SK-N-SH treated with all-trans-retinoic acid at 6 μM for 48 hours (cell line): Measurements from ENCODE around the gene CTBS.
A peak's percentile ranks its signal among the peaks of the same experiment; 100 is the strongest.
"Not testable (repeated sequence)": the region's sequence is repeated elsewhere in the genome, so short reads cannot be mapped to it uniquely, and the experiment has no call there.

Experiments used
- ATAC-seq: fragments of 200-7000 bp; cut with Tn5 transposase; 3 replicates; pipeline ENCODE4 v1.9.1; 2020; ENCODE audit warnings: mild to moderate bottlenecking, moderate library complexity
- ARNTL ChIP-seq: fragments of 450-650 bp; formaldehyde crosslinking; IDR thresholded peaks from 2 replicates; pipeline ENCODE4 v1.5.0; 2020; ENCODE audit warnings: low read depth, mild to moderate bottlenecking, moderate library complexity, borderline replicate concordance
- BACH2 ChIP-seq: fragments of 250-450 bp; sonication (Bioruptor Pico); IDR thresholded peaks from 2 replicates; pipeline ENCODE4 v1.9.0; 2021; ENCODE audit warnings: mild to moderate bottlenecking, borderline replicate concordance
- ISL1 ChIP-seq: fragments of 250-450 bp; sonication (Bioruptor Pico); IDR thresholded peaks from 2 replicates; pipeline ENCODE4 v2.1.2; 2022; ENCODE audit warnings: mild to moderate bottlenecking, moderate library complexity
- OSR1 ChIP-seq: fragments of 250-450 bp; sonication (Bioruptor Pico); IDR thresholded peaks from 2 replicates; pipeline ENCODE4 v1.8.0; 2022; ENCODE audit warnings: moderate library complexity, mild to moderate bottlenecking, inconsistent platforms
- PPARA ChIP-seq: fragments of 250-450 bp; sonication (Bioruptor Pico); IDR thresholded peaks from 2 replicates; pipeline ENCODE4 v1.5.0; 2020; ENCODE audit warnings: mild to moderate bottlenecking, borderline replicate concordance
- RARB ChIP-seq: fragments of 250-450 bp; sonication (Bioruptor Pico); IDR thresholded peaks from 2 replicates; pipeline ENCODE4 v1.8.0; 2021; ENCODE audit warnings: mild to moderate bottlenecking, moderate library complexity
- TCF4 ChIP-seq: fragments of 250-450 bp; sonication (Bioruptor Pico); IDR thresholded peaks from 2 replicates; pipeline ENCODE4 v1.8.0; 2021; ENCODE audit warnings: mild to moderate bottlenecking, moderate library complexity, borderline replicate concordance
- ZFP3 ChIP-seq: fragments of 250-450 bp; sonication (Bioruptor Pico); IDR thresholded peaks from 2 replicates; pipeline ENCODE4 v1.5.0; 2020; ENCODE audit warnings: mild to moderate bottlenecking, moderate library complexity
- ZFP30 ChIP-seq: fragments of 450-650 bp; formaldehyde crosslinking; IDR thresholded peaks from 2 replicates; pipeline ENCODE4 v1.5.0; 2022; ENCODE audit warnings: mild to moderate bottlenecking, moderate library complexity
- ZNF565 ChIP-seq: fragments of 450-650 bp; formaldehyde crosslinking; conservative IDR thresholded peaks from 2 replicates; pipeline ENCODE4 v1.5.0; 2020; ENCODE audit warnings: low read depth, mild to moderate bottlenecking, moderate library complexity
- TF ChIP-seq, protein P1 (sequence below): fragments of 250-450 bp; sonication (Bioruptor Pico); IDR thresholded peaks from 2 replicates; pipeline ENCODE4 v1.5.0; 2020; ENCODE audit warnings: mild to moderate bottlenecking, moderate library complexity
- TF ChIP-seq, protein P2 (sequence below): fragments of 250-450 bp; sonication (Bioruptor Pico); IDR thresholded peaks from 2 replicates; pipeline ENCODE4 v1.5.1; 2020; ENCODE audit warnings: low read depth, mild to moderate bottlenecking, moderate library complexity
- TF ChIP-seq, protein P3 (sequence below): fragments of 250-450 bp; sonication (Bioruptor Pico); IDR thresholded peaks from 2 replicates; pipeline ENCODE4 v1.5.1; 2021; ENCODE audit warnings: mild to moderate bottlenecking, moderate library complexity
- TF ChIP-seq, protein P4 (sequence below): fragments of 250-450 bp; sonication (Bioruptor Pico); IDR thresholded peaks from 2 replicates; pipeline ENCODE4 v1.8.0; 2021; ENCODE audit warnings: low read depth, mild to moderate bottlenecking, moderate library complexity, borderline replicate concordance

The CTBS gene

DNA sequence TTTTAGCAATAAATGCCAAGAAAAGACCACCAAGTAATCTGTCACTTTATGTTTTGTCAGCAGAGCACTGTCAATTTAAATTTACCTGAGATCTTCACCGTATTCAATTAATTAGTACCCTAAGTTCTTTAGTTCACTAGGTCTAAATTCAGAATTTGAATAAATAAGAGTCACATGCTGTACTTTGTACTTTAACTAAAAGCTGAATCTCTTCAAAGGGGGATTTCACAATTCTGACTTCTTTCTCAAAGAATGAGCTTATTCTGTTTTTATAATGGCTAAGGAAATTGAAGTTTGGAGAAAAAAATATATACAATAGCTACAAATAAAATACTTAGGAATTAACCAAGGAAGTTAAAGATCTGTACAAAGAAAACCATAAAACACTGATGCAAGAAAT is 65.7 kb downstream of the CTBS start:
- TF ChIP-seq ZNF565 (CRISPR knock-in tag) (no peak), RARB (CRISPR knock-in tag) (no peak), TCF4 (CRISPR knock-in tag) (no peak), ZFP30 (CRISPR knock-in tag) (no peak), ISL1 (CRISPR knock-in tag) (no peak), BACH2 (CRISPR knock-in tag) (no peak)
- TF ChIP-seq, protein P1, sequence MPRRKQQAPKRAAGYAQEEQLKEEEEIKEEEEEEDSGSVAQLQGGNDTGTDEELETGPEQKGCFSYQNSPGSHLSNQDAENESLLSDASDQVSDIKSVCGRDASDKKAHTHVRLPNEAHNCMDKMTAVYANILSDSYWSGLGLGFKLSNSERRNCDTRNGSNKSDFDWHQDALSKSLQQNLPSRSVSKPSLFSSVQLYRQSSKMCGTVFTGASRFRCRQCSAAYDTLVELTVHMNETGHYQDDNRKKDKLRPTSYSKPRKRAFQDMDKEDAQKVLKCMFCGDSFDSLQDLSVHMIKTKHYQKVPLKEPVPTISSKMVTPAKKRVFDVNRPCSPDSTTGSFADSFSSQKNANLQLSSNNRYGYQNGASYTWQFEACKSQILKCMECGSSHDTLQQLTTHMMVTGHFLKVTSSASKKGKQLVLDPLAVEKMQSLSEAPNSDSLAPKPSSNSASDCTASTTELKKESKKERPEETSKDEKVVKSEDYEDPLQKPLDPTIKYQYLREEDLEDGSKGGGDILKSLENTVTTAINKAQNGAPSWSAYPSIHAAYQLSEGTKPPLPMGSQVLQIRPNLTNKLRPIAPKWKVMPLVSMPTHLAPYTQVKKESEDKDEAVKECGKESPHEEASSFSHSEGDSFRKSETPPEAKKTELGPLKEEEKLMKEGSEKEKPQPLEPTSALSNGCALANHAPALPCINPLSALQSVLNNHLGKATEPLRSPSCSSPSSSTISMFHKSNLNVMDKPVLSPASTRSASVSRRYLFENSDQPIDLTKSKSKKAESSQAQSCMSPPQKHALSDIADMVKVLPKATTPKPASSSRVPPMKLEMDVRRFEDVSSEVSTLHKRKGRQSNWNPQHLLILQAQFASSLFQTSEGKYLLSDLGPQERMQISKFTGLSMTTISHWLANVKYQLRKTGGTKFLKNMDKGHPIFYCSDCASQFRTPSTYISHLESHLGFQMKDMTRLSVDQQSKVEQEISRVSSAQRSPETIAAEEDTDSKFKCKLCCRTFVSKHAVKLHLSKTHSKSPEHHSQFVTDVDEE: no peak
- TF ChIP-seq, protein P2, sequence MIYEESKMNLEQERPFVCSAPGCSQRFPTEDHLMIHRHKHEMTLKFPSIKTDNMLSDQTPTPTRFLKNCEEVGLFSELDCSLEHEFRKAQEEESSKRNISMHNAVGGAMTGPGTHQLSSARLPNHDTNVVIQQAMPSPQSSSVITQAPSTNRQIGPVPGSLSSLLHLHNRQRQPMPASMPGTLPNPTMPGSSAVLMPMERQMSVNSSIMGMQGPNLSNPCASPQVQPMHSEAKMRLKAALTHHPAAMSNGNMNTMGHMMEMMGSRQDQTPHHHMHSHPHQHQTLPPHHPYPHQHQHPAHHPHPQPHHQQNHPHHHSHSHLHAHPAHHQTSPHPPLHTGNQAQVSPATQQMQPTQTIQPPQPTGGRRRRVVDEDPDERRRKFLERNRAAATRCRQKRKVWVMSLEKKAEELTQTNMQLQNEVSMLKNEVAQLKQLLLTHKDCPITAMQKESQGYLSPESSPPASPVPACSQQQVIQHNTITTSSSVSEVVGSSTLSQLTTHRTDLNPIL (CRISPR knock-in tag): no peak
- no peak for ATAC-seq

DNA sequence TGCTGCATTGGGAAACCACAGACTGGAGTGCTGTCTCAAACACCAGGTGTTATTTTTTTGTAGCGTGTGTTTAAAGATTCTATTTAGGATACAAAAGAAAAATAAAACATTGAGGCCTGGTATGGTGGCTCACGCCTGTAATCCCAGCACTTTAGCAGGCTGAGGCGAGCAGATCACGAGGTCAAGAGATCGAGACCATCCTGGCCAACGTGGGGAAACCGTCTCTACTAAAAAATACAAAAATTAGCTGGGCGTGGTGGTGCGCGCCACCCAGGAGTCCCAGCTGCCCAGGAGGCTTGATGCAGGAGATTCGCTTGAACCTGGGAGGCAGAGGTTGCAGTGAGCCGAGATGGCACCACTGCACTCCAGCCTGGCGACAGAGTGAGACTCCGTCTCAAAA is 66.4 kb downstream of the CTBS start:
- not testable (repeated sequence) for ATAC-seq

DNA sequence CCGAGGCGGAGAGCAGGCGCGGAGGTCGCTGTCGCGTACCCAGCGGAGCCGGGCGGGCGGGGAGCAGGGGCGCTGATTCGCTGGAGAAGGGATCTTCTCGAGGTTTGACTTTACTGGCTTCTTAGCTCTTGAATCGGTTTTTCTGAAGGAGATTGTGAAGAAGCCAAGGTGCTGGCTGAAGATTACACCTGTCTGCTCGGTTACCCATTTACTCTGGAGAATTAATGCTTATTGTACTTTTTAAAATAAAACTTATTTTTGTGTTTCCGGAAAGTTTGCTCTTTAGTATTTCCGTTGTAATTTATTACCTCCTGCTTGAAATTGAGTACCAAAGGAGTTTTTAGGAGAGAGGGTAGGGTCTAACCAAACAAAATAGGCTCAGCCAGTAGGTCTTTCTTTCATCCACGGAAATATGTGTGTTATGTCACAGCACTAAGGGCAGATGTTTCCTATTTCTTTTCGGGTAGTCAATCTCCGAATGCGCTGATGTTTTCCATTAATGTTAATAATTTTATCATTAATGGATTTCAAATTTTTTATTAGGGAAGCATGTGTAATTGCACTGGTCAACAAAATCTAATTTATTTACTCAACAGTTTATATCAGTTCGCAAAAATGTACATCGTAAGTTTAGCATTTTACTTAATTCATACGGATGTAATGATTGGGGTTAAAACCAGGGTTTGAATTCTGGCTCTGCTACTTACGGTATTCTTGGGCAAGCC is 67.3 kb downstream of the CTBS start:
- ATAC-seq: no peak
- TF ChIP-seq PPARA (CRISPR knock-in tag) (no peak), OSR1 (no peak)
- TF ChIP-seq, protein P3, sequence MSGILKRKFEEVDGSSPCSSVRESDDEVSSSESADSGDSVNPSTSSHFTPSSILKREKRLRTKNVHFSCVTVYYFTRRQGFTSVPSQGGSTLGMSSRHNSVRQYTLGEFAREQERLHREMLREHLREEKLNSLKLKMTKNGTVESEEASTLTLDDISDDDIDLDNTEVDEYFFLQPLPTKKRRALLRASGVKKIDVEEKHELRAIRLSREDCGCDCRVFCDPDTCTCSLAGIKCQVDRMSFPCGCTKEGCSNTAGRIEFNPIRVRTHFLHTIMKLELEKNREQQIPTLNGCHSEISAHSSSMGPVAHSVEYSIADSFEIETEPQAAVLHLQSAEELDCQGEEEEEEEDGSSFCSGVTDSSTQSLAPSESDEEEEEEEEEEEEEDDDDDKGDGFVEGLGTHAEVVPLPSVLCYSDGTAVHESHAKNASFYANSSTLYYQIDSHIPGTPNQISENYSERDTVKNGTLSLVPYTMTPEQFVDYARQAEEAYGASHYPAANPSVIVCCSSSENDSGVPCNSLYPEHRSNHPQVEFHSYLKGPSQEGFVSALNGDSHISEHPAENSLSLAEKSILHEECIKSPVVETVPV (CRISPR knock-in tag): no peak

DNA sequence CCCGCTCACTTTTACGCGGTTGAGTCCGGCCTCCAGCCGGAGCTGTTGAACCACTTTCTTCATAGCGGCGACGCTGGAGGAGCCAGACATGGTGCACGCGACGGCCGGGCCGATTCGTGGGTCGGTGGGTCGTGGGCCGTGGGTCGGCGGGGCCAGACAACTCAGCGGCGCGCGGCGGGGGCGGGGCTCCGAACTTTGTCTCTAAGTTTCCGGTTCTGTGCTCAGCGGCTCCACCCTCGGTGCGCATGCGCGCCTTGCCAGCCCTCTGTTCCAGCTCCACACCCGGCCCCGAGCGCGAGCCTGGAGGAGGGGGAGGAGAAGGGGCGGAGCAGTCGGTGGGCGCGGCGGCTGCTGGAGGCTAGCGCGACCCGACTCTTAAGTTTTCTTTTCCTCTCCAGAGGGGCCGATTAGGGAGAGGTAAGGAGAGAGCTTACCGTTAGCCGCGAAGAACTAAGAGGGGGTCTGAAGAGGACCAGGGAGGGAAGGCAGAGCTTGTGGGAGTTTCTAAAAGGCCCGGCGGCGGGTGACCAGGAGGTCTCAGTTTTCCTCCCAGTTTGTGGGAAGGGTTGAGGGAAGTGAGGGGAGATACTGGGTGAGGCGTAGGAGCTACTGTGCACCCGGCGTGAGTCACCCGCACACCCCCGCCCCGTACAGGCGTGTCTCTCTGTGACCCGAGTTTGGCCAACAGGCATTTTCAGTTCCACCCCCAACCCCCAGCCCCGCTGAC is 68.1 kb downstream of the CTBS start, which contains the start of the genes GNG5 and SPATA1:
GNG5 (minus strand) TSS at position 580 of the 727 bp plus-strand sequence; CDS start at position 90, 490 bp downstream.
SPATA1 (plus strand) TSS at position 385 of the 727 bp plus-strand sequence. CDS start 9,974 bp downstream, outside the sequence.
- TF ChIP-seq ARNTL (CRISPR knock-in tag) (no peak), ZFP3 (CRISPR knock-in tag) (peak; percentile 58; the same call in 1 of the 2 replicates)
- TF ChIP-seq, protein P4, sequence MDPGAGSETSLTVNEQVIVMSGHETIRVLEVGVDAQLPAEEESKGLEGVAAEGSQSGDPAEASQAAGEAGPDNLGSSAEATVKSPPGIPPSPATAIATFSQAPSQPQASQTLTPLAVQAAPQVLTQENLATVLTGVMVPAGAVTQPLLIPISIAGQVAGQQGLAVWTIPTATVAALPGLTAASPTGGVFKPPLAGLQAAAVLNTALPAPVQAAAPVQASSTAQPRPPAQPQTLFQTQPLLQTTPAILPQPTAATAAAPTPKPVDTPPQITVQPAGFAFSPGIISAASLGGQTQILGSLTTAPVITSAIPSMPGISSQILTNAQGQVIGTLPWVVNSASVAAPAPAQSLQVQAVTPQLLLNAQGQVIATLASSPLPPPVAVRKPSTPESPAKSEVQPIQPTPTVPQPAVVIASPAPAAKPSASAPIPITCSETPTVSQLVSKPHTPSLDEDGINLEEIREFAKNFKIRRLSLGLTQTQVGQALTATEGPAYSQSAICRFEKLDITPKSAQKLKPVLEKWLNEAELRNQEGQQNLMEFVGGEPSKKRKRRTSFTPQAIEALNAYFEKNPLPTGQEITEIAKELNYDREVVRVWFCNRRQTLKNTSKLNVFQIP: no peak
- TF ChIP-seq, protein P1: peak; percentile 58; the same call in 1 of the 2 replicates
- peak; percentile 90 for ATAC-seq
